Measurements from ENCODE around the gene CNTFR.
"Not testable (repeated sequence)": the region's sequence is repeated elsewhere in the genome, so short reads cannot be mapped to it uniquely, and the experiment has no call there.

The CNTFR gene, protein sequence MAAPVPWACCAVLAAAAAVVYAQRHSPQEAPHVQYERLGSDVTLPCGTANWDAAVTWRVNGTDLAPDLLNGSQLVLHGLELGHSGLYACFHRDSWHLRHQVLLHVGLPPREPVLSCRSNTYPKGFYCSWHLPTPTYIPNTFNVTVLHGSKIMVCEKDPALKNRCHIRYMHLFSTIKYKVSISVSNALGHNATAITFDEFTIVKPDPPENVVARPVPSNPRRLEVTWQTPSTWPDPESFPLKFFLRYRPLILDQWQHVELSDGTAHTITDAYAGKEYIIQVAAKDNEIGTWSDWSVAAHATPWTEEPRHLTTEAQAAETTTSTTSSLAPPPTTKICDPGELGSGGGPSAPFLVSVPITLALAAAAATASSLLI

DNA sequence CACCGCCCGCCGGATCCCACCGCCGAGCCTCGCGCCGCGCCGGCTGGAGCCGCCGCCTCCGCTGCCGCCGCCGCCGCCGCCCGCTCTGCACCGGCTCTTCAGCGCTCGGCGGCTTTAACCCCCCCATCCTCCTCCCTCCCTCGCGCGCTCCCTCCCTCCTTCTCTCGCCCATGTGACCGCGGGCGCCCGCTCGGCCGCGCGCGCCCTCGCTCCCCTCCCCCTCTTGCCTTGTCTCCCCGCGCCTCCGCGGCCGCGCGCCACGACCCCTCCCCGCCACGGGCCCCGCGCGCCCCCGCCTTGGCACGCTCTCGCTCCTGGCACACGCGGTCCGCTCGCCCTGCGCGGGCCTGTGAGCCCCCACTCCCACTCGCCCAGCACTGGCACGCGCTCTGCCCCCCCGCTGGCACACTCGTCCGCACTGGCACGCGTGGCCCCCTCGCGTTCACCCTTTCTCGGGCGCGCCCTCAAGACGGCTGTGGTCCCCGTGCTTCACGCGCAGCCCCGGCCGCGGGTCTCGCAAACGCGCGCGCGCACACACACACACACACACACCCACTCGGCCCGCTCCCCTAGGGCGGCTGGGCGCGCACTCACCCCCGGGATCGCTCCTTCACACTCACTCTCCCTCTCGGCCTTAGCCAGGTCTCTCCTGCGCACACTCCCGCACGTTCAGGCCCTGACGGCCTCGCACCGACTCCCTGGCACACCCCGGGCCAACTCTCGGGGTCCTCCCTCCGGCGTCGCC lies at the start of gene CNTFR:
Gene CNTFR, minus strand, starts transcription at position 89 of the 745 bp plus-strand sequence. CDS start 20,743 bp downstream, outside the sequence.
- DNase-seq (ENCODE audit: low read depth in 2 of 2), result no peak

DNA sequence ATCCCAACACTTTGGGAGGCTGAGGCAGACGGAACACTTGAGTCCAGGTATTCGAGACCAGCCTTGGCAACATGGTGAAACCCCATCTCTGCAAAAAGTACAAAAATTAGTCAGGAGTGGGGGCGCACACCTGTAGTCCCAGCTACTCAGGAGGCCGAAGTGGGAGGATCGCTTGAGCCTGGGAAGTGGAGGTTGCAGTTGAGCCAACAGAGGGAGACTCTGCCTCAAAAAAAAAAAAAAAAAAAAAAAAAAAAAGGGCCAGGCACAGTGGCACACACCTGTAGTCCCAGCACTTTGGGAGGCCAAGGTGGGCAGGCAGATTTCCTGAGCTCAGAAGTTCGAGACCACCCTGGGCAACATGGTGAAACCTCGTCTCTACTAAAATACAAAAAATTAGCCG lies 49.8 kb upstream of the CNTFR start:
- not testable (repeated sequence) for DNase-seq (ENCODE audit: low read depth in 2 of 2)

- no peak for DNase-seq (ENCODE audit: low read depth in 2 of 2)
Measured at GRCh38 chr9:34638138-34638445, 48.6 kb upstream of the CNTFR start.

GRCh38 chr9:34637356-34638137 lies 48.0 kb upstream of the CNTFR start, which contains the start of gene SIGMAR1:
Gene SIGMAR1, minus strand, starts transcription at chr9:34637787. Its CDS starts 90 bp downstream, at chr9:34637697.
- peak; percentile 83 to 94 for DNase-seq (ENCODE audit: low read depth in 2 of 2)

DNA sequence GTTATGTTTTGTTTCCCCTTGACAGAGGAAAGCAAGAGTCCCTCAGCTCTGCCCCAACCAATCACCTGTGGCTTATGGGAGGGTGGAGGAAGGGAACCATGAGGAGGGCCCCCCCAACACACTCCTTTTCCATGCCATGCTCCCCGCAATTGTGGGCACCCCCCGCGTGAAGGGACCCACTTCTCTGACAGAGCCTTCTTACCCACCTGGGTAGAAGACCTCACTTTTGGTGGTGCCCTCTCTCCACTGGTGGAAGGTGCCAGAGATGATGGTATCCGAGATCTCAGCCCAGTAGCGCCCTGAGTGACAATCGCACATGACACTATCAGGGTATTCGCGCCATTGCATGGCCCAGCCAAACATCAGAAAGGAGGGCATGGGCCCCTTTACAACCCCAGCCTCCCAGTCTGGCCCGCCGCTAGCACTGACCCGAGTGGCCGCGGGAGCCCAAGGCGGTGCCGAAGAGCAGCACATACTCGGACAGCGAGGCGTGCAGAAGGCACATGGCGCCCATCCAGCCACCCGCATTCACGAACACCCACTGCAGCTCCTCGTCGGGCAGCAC lies 47.3 kb upstream of the CNTFR start:
- DNase-seq (ENCODE audit: low read depth in 2 of 2), result no peak

- DNase-seq (ENCODE audit: low read depth in 2 of 2), result no peak
Measured at GRCh38 chr9:34635556-34635955, 46.0 kb upstream of the CNTFR start.

GRCh38 chr9:34634551-34635248 lies 45.2 kb upstream of the CNTFR start:
- no peak for DNase-seq (ENCODE audit: low read depth in 2 of 2)

- peak; percentile 50 to 61 for DNase-seq (ENCODE audit: low read depth in 2 of 2)
Measured at GRCh38 chr9:34633851-34634550, 44.5 kb upstream of the CNTFR start.

- DNase-seq (ENCODE audit: low read depth in 2 of 2), result no peak
Measured at GRCh38 chr9:34633166-34633565, 43.6 kb upstream of the CNTFR start.

GRCh38 chr9:34630402-34631154 lies 41.1 kb upstream of the CNTFR start:
- DNase-seq (ENCODE audit: low read depth in 2 of 2), result no peak

GRCh38 chr9:34629491-34629808 lies 39.9 kb upstream of the CNTFR start:
- no peak for DNase-seq (ENCODE audit: low read depth in 2 of 2)

DNA sequence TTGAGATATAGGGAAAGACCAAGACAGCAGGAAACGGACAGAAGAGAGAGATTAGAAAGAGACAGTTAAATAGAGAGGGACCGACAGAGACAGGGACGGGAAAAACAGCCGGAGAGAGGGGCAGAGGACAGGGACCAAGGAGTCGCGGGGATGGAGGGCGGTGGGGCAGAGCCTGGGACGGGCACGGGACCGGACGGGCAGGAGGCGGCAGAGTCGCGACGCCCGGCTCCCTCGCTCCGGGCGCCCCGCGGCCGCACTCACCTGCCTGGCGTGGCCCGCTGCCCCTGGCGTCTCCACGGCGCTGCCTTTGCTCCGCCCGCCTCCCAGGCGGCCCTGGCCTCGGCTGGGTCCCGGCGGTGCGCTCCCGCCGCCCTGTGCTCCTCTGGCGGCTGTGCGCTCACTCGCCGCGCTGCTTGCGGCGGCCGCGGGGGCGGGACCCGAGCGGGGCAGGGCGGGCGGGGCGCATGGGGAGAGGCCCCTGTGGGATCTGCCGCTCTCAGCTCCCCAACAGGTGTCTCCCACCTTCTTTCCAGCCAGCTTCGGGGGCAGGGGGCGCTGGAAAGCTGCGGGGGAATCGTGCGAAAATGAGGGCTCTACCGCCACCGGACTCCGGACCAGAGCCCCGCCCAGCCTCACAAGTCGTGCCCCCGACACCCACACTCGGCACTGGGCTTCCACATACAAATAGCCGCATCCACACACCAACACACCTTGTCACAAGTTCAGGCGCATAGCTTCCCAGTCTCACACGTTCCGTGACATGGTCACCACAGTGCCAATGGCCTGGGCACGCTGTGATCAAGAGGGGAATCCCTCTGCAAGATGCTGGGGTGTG lies 39.3 kb upstream of the CNTFR start, which contains the start of gene ARID3C:
Gene ARID3C, minus strand, starts transcription at position 411 of the 835 bp plus-strand sequence. CDS start 1,052 bp downstream, outside the sequence.
- no peak for DNase-seq (ENCODE audit: low read depth in 2 of 2)

GRCh38 chr9:34627716-34628655 lies 38.5 kb upstream of the CNTFR start:
- DNase-seq (ENCODE audit: low read depth in 2 of 2), result no peak

GRCh38 chr9:34625186-34625486 lies 35.6 kb upstream of the CNTFR start:
- no peak for DNase-seq (ENCODE audit: low read depth in 2 of 2)

DNA sequence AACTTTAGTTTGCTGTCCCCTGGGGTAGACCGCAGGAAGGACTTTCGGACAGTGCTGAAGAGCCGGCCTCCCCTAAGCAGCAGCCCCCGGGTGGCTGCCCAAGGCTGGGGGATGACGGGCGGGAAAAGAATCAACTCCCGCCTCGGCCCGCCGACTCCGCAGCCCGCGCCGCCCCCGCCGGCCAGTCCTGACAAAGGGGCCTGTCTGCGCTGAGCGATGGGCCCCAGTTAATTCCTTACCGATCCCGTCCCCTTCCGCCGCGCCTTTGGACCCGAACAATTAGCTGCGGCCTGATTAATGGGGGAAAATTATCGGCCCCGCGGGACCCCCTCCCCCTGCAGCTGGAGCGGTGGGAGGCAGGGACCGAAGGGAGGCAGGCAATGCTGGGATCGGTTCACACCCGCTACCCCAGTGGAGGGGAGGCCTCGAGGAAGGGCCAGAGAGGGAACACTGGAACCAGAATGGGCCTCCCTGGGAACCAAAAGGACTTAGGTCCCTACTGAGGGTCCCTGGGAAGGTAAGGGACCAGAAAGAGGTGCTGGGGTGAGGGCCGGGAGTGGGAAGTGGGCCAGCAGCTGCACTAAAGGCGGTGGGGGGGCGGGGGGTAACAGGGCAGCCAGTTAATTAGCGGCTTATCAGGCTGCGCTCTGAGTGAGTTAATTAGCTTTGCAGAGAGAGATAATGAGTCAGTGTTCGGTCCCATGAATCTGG lies 35.1 kb upstream of the CNTFR start:
- DNase-seq (ENCODE audit: low read depth in 2 of 2), result no peak

DNA sequence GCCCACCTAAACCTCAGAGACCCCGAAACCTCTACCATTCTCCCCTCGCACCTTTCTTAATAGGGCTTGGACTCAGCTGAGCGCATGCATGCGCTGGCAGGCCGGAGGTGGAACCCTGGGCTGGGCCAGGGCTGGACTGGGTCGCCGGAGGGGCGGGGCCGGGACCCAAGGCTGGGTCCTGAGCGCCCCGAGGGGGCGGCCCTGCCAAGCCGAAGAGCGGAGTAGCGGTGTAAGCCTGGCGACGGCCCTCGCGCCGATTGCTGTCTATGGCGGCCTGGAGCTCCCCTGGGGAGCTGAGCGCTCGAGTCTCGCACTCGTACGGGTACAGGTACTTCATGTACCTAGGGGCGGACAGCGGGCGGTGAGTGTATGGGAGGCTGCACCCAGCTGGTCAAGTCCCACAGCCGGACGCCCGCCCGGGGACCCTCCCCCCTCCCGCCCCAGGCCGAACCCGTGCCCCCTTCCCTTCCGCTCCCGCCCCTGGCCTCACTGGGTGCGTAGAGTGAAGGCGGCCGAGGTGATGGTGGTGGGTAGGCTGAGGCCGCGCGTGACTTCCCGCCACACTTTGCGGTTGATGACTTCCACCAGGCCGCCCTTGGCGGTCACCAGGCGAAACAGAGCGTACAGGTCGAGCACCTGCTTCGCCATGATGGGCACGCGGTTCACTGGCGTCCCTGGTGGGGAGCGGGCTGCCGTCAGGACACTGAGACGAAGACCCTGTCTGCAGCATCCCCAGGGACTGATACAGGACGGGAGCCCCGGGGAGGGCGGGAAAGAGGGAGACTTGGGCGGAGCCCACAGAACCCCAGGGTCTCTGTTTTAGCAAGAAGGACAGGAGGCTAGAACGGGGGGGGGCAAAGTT lies 34.1 kb upstream of the CNTFR start:
- no peak for DNase-seq (ENCODE audit: low read depth in 2 of 2)
